DOHH2 (cell line): Measurements from ENCODE around the gene CIC.

Experiments used
- H3F3A ChIP-seq: fragments of 200-600 bp; sonication (generic), shearing (Covaris generic); 2 replicates; pipeline ENCODE4 v1.6.0; 2016; ENCODE audit warnings: antibody characterized with exemption, mild to moderate bottlenecking; ENCODE audit not compliant: control insufficient read depth, insufficient read depth
- H3K27ac ChIP-seq: fragments of 200-600 bp; sonication (generic); 2 replicates; pipeline ENCODE4 v1.5.1; 2014; ENCODE audit warnings: low read depth, mild to moderate bottlenecking, low read length, moderate library complexity
- H3K27me3 ChIP-seq: fragments of 200-600 bp; sonication (generic); 2 replicates; pipeline ENCODE4 v1.6.1; 2014; ENCODE audit warnings: mild to moderate bottlenecking, low read length, mixed read lengths; ENCODE audit not compliant: control insufficient read depth
- H3K36me3 ChIP-seq: fragments of 200-600 bp; sonication (generic); 2 replicates; pipeline ENCODE4 v1.6.1; 2014; ENCODE audit warnings: mild to moderate bottlenecking, low read length, moderate library complexity, mixed read lengths; ENCODE audit not compliant: control insufficient read depth
- H3K4me1 ChIP-seq: fragments of 200-600 bp; sonication (generic); 2 replicates; pipeline ENCODE4 v1.6.1; 2014; ENCODE audit warnings: mild to moderate bottlenecking, low read length, mixed read lengths; ENCODE audit not compliant: control insufficient read depth
- H3K4me2 ChIP-seq: fragments of 200-600 bp; sonication (generic); 2 replicates; pipeline ENCODE4 v1.6.0; 2014; ENCODE audit warnings: mild to moderate bottlenecking, low read length, moderate library complexity
- H3K4me3 ChIP-seq: fragments of 200-600 bp; sonication (generic); 2 replicates; pipeline ENCODE4 v1.5.1; 2014; ENCODE audit warnings: mild to moderate bottlenecking, low read length, mixed read lengths
- H3K79me2 ChIP-seq: fragments of 200-600 bp; sonication (generic); 2 replicates; pipeline ENCODE4 v1.6.1; 2014; ENCODE audit warnings: mild to moderate bottlenecking, low read length, mixed read lengths; ENCODE audit not compliant: control insufficient read depth
- H3K9me2 ChIP-seq: fragments of 200-600 bp; sonication (generic); replicated peaks from 2 replicates; pipeline ENCODE4 v1.6.1; 2014; ENCODE audit warnings: mild to moderate bottlenecking, low read length, mixed read lengths; ENCODE audit not compliant: control insufficient read depth
- H3K9me3 ChIP-seq: fragments of 200-600 bp; sonication (generic); 2 replicates; pipeline ENCODE4 v1.6.1; 2014; ENCODE audit warnings: antibody characterized with exemption, low read length, mixed read lengths; ENCODE audit not compliant: control insufficient read depth, insufficient read depth
- H4K20me1 ChIP-seq: fragments of 200-600 bp; sonication (generic); 2 replicates; pipeline ENCODE4 v1.6.0; 2014; ENCODE audit warnings: low read depth, mild to moderate bottlenecking, antibody characterized with exemption, low read length, moderate library complexity; ENCODE audit not compliant: control insufficient read depth, insufficient read depth
- CTCF ChIP-seq: fragments of 200-600 bp; sonication (generic); IDR thresholded peaks from one replicate; pipeline ENCODE4 v1.5.1; 2014; ENCODE audit warnings: antibody characterized with exemption, mild to moderate bottlenecking, low read depth, low read length; ENCODE audit not compliant: poor library complexity, severe bottlenecking
- EZH2phosphoT487 ChIP-seq: fragments of 200-600 bp; sonication (generic); IDR thresholded peaks from 2 replicates; pipeline ENCODE4 v1.6.1; 2017; ENCODE audit warnings: borderline replicate concordance, mild to moderate bottlenecking, antibody characterized with exemption, low read length, moderate library complexity, mixed read lengths

The CIC gene

GRCh38 chr19:42291435-42291810, 22.4 kb downstream of the CIC start:
- peaks cover 93% of the 10 kb centered on the region for H3K36me3 ChIP-seq
- no peaks in the 10 kb centered on the region for H4K20me1 ChIP-seq
- peaks cover 4% of the 10 kb centered on the region for H3K79me2 ChIP-seq

GRCh38 chr19:42292042-42292960, 23.2 kb downstream of the CIC start:
- Histone ChIP-seq H3K9me2 (no peaks in the 10 kb centered on the region), H3F3A (no peaks in the 10 kb centered on the region), H3K27ac (no peak overlapping the region), H4K20me1 (no peaks in the 10 kb centered on the region), H3K9me3 (no peaks in the 10 kb centered on the region), H3K36me3 (peaks cover 92% of the 10 kb centered on the region), H3K27me3 (no peaks in the 10 kb centered on the region), H3K4me2 (no peak overlapping the region), H3K79me2 (no peaks in the 10 kb centered on the region), H3K4me1 (peaks cover 3% of the 10 kb centered on the region; the same call in 1 of the 2 replicates), H3K4me3 (no peak overlapping the region)
- no peak for TF ChIP-seq EZH2phosphoT487
- no peak for TF ChIP-seq CTCF

More at GRCh38 chr19:42291435-42291810, 22.4 kb downstream of the CIC start:
- H3K27me3 ChIP-seq = no peaks in the 10 kb centered on the region
- H3K4me3 ChIP-seq = no peak overlapping the region
- H3K4me2 ChIP-seq = no peak overlapping the region
- no peaks in the 10 kb centered on the region for H3K9me3 ChIP-seq
- no peak overlapping the region for H3K27ac ChIP-seq
- no peaks in the 10 kb centered on the region for H3K9me2 ChIP-seq
- H3F3A ChIP-seq = no peaks in the 10 kb centered on the region
- TF ChIP-seq CTCF (no peak), EZH2phosphoT487 (no peak)
- peaks cover 9% of the 10 kb centered on the region for H3K4me1 ChIP-seq

- Histone ChIP-seq H3K9me2 (no peaks in the 10 kb centered on the region), H3K36me3 (peaks cover 86% of the 10 kb centered on the region)
These were observed 23.9 kb downstream of the CIC start for GRCh38 chr19:42292963-42293362.

More at GRCh38 chr19:42292963-42293362, 23.9 kb downstream of the CIC start:
- Histone ChIP-seq H3K27ac (no peak overlapping the region), H3K9me3 (no peaks in the 10 kb centered on the region), H3K4me3 (no peak overlapping the region), H3F3A (no peaks in the 10 kb centered on the region), H3K4me2 (no peak overlapping the region), H3K4me1 (peaks cover 3% of the 10 kb centered on the region; the same call in 1 of the 2 replicates), H3K27me3 (no peaks in the 10 kb centered on the region), H4K20me1 (no peaks in the 10 kb centered on the region), H3K79me2 (no peaks in the 10 kb centered on the region)
- no peak for TF ChIP-seq EZH2phosphoT487
- TF ChIP-seq CTCF = no peak
